Tibial nerve (tissue), 4 donors: Measurements from ENCODE around the gene ZNF768. TPM values are rescaled to one million over a fixed set of nuclear protein-coding genes. Genes with fewer than 3 reads are reported as not detected.

Experiments used
- DNase-seq, 2 donors: peaks; one replicate each; pipeline ENCODE4 v3.0.0-alpha.2; 2019; ENCODE audit warnings: low spot score in 2 of 2
- H3K27ac ChIP-seq, 4 donors: fragments of 200-600 bp; sonication (generic) in 3 of 4; one replicate each; pipeline ENCODE4 v1.5.1; 2017 to 2019; ENCODE audit warnings: mild to moderate bottlenecking in 1 of 4
- H3K27me3 ChIP-seq, 2 donors: fragments of 200-600 bp; sonication (generic) in 1 of 2; one replicate each; pipeline versions ENCODE4 v1.5.1 to v1.6.0; 2017 to 2019
- H3K36me3 ChIP-seq, 3 donors: fragments of 200-600 bp; sonication (generic); one replicate each; pipeline ENCODE4 v1.5.1; 2018 to 2019
- H3K4me1 ChIP-seq, 4 donors: fragments of 200-600 bp; sonication (generic) in 3 of 4; one replicate each; pipeline ENCODE4 v1.5.1; 2017 to 2019
- H3K4me3 ChIP-seq, 4 donors: fragments of 200-600 bp; sonication (generic) in 3 of 4; one replicate each; pipeline ENCODE4 v1.5.1; 2017 to 2019; ENCODE audit warnings: mild to moderate bottlenecking in 1 of 4, moderate library complexity in 1 of 4
- H3K9me3 ChIP-seq, 4 donors: fragments of 200-600 bp; sonication (generic) in 3 of 4; one replicate each; pipeline ENCODE4 v1.5.1; 2017 to 2019
- EP300 ChIP-seq, 2 donors: sonication (generic); formaldehyde crosslinking; IDR thresholded peaks; one replicate each; pipeline ENCODE4 v1.6.1; 2017; ENCODE audit warnings: antibody characterized with exemption in 2 of 2, mild to moderate bottlenecking in 1 of 2
- POLR2A ChIP-seq, 2 donors: fragments of 450-650 bp; IDR thresholded peaks; one replicate each; pipeline ENCODE4 v1.6.1; 2017; ENCODE audit warnings: antibody characterized with exemption in 2 of 2, mild to moderate bottlenecking in 2 of 2, moderate library complexity in 2 of 2
- WGBS, 2 donors: methylation state at CpG; one replicate each; pipeline ENCODE4 v1.1.5; 2018; 5-methylcytosine and 5-hydroxymethylcytosine counted together
- total RNA-seq, 4 donors: library from RNA; depleted of rRNA; stranded (reverse); fragments of >200 nt; gene quantifications; one replicate each; pipeline ENCODE4 v1.1.0, GENCODE V29; 2016
- TF ChIP-seq, protein P1 (sequence below), 5 experiments: fragments of 200-600 bp in 3 of 5; fragments of 450-650 bp in 2 of 5; sonication (generic) in 3 of 5; IDR thresholded peaks; one replicate each; pipeline ENCODE4 v1.5.1; 2016 to 2019; ENCODE audit warnings: antibody characterized with exemption in 5 of 5, mild to moderate bottlenecking in 3 of 5, moderate library complexity in 2 of 5

The ZNF768 gene
- total RNA-seq, 4 donors from 2014 or later, result 22.8 to 40.2 (median 31.8) TPM

GRCh38 chr16:30528799-30529457, 2.6 kb upstream of the ZNF768 start:
- Histone ChIP-seq H3K4me1 (peaks cover 0 to 54% (median 16%) of the 10 kb centered on the region in 4 donors), H3K27me3 (no peaks in the 10 kb centered on the region), H3K4me3 (no peak overlapping the region), H3K27ac (peak overlapping the region in 3 of 4 donors; percentile 93 to 99 (median 98)), H3K9me3 (no peaks in the 10 kb centered on the region), H3K36me3 (peaks cover 0 to 50% (median 7%) of the 10 kb centered on the region in 3 donors)
- 71 to 90% methylated on average over 3 of the region's 4 CpGs for WGBS, 2 donors
- DNase-seq, result no peak
- TF ChIP-seq EP300 (IDR thresholded peaks at IDR 0.05) (no peak), POLR2A (IDR thresholded peaks at IDR 0.05) (no peak)
- TF ChIP-seq, protein P1, sequence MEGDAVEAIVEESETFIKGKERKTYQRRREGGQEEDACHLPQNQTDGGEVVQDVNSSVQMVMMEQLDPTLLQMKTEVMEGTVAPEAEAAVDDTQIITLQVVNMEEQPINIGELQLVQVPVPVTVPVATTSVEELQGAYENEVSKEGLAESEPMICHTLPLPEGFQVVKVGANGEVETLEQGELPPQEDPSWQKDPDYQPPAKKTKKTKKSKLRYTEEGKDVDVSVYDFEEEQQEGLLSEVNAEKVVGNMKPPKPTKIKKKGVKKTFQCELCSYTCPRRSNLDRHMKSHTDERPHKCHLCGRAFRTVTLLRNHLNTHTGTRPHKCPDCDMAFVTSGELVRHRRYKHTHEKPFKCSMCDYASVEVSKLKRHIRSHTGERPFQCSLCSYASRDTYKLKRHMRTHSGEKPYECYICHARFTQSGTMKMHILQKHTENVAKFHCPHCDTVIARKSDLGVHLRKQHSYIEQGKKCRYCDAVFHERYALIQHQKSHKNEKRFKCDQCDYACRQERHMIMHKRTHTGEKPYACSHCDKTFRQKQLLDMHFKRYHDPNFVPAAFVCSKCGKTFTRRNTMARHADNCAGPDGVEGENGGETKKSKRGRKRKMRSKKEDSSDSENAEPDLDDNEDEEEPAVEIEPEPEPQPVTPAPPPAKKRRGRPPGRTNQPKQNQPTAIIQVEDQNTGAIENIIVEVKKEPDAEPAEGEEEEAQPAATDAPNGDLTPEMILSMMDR (IDR thresholded peaks at IDR 0.05), result no peak

GRCh38 chr16:30527635-30528178, 1.3 kb upstream of the ZNF768 start:
- WGBS, 2 donors, result 20 to 22% methylated on average over 14 of the region's 14 CpGs
- Histone ChIP-seq H3K27me3 (no peaks in the 10 kb centered on the region), H3K36me3 (peaks cover 0 to 43% (median 5%) of the 10 kb centered on the region in 3 donors), H3K27ac (peak overlapping the region; percentile 93 to 99 (median 98)), H3K9me3 (no peaks in the 10 kb centered on the region), H3K4me1 (peaks cover 0 to 43% (median 11%) of the 10 kb centered on the region in 4 donors), H3K4me3 (peak overlapping the region; percentile 17 to 93 (median 80))
- TF ChIP-seq POLR2A (IDR thresholded peaks at IDR 0.05), result no peak
- TF ChIP-seq, protein P1 (IDR thresholded peaks at IDR 0.05), result no peak
- TF ChIP-seq EP300 (IDR thresholded peaks at IDR 0.05), result no peak
- no peak for DNase-seq

DNA sequence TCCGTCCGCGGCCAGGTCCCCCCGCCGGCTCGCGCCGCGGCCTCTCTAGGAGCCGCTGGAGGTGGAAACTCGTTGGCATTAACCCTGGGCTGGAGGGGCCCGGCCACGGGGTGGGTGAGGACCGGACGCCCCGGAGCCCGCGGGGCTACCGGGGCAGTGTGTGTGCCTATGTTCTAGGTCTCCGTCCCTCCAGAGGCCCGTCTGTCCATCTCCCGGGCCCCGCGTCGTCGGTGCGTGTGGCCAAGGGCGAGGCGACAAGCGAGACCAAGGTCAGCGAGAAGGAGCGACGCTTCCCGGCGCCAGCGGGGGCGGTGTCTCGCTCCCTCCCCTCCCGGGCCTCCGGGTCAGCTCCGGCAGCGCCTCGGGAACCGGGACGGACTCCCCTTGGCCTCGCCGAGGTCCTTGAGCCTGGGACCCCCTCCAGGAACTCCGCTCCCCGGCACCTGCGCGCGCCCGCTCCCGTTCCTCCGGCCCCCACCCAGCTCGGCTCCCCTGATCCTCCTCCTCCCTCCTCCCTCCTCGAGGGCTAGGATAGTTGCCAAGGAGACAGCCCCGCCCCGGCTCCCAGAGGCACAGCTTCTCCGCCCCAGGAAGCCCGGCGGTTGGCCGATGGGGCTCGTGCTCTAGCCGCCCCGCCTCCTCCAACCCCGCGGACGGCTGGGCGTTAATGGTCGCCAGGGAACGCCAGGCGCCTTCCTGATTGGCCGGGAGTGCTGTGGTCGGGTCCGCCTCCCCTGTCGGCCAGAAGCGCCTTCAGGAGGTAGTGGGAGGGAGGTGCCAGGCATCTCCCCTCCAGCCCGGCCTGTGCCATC, 663 bp upstream of the ZNF768 start:
- Histone ChIP-seq H3K4me1 (peaks cover 0 to 38% (median 11%) of the 10 kb centered on the region in 4 donors), H3K27me3 (no peaks in the 10 kb centered on the region), H3K27ac (peak overlapping the region; percentile 93 to 99 (median 98)), H3K4me3 (peak overlapping the region; percentile 66 to 93 (median 80)), H3K36me3 (peaks cover 0 to 36% (median 0%) of the 10 kb centered on the region in 3 donors), H3K9me3 (no peaks in the 10 kb centered on the region)
- WGBS, 2 donors, result 0 to 1% methylated on average over 43 to 44 of the region's 79 CpGs
- peak; percentile 96 to 98 for DNase-seq
- TF ChIP-seq, protein P1 (IDR thresholded peaks at IDR 0.05), result peak in 4 of 5 experiments; percentile 27 to 77 (median 50)
- peak; percentile 26 to 58 for TF ChIP-seq POLR2A (IDR thresholded peaks at IDR 0.05)
- TF ChIP-seq EP300 (IDR thresholded peaks at IDR 0.05), result peak; percentile 72 to 89

DNA sequence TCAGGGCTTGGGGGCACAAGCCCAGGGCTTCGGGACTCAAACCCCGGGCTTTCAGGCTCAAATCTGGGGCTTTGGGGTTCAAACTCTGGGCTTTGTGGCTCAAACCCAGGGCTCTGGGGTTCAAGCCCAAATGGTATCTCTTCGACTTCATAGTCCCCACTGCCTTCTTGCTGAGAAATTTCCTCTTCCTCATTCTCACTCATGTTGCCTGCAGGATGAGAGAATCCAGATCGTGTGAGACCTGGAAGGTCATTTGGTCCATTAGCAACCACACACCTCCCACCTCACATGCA, 576 bp downstream of the ZNF768 start:
- Histone ChIP-seq H3K27me3 (no peaks in the 10 kb centered on the region), H3K4me3 (peak overlapping the region; percentile 58 to 93 (median 80)), H3K27ac (peak overlapping the region; percentile 93 to 99 (median 98)), H3K9me3 (no peaks in the 10 kb centered on the region), H3K4me1 (peaks cover 0 to 38% (median 11%) of the 10 kb centered on the region in 4 donors), H3K36me3 (peaks cover 0 to 24% (median 0%) of the 10 kb centered on the region in 3 donors)
- 39 to 52% methylated on average over 3 to 4 of the region's 4 CpGs for WGBS, 2 donors
- TF ChIP-seq, protein P1 (IDR thresholded peaks at IDR 0.05), result no peak
- TF ChIP-seq EP300 (IDR thresholded peaks at IDR 0.05) (no peak), POLR2A (IDR thresholded peaks at IDR 0.05) (no peak)
- no peak for DNase-seq
